HEK293 (cell line): Measurements from ENCODE around the gene TJP3.

Experiments
- CTCF ChIA-PET: fragments of 350-600 bp; formaldehyde crosslinking; extraction: SDS; loops from one replicate; lab custom pipeline; 2021; ENCODE audit warnings: antibody characterized with exemption; lab: Yijun Ruan, JAX
- POLR2A ChIA-PET: fragments of 300-600 bp; formaldehyde crosslinking; extraction: SDS; loops from one replicate; lab custom pipeline; 2020; ENCODE audit warnings: antibody characterized with exemption, inconsistent platforms; lab: Yijun Ruan, JAX
- H3K27ac ChIP-seq: fragments of 200-500 bp; sonication (Bioruptor generic); 2 replicates; pipeline ENCODE4 v1.5.1; 2014; ENCODE audit warnings: low read depth, low read length, control low read depth, inconsistent platforms; ENCODE audit errors: extremely low read depth
- H3K36me3 ChIP-seq, 2 experiments: fragments of 200-500 bp in 1 of 2; sonication (Bioruptor generic) in 1 of 2; 1 replicate in 1 of 2; 2 replicates in 1 of 2; pipeline ENCODE4 v1.5.1; 2014 to 2017; ENCODE audit warnings: inconsistent platforms in 2 of 2, low read length in 2 of 2; ENCODE audit not compliant: control insufficient read depth in 2 of 2, insufficient read depth in 1 of 2
- H3K4me1 ChIP-seq: fragments of 200-500 bp; sonication (Bioruptor generic); 2 replicates; pipeline ENCODE4 v1.5.1; 2014; ENCODE audit warnings: mild to moderate bottlenecking, low read length, inconsistent platforms; ENCODE audit not compliant: control insufficient read depth, insufficient read depth
- H3K4me3 ChIP-seq: 2 replicates; pipeline ENCODE4 v1.5.1; 2011; ENCODE audit warnings: low read depth, mild to moderate bottlenecking, control low read depth, low read length, moderate library complexity
- H3K9me3 ChIP-seq: fragments of 200-500 bp; sonication (Bioruptor generic); 2 replicates; pipeline ENCODE4 v1.5.1; 2014; ENCODE audit warnings: low read depth, low read length, inconsistent platforms; ENCODE audit not compliant: control insufficient read depth, insufficient read depth
- ATF2 ChIP-seq: fragments of 450-650 bp; formaldehyde crosslinking; IDR thresholded peaks from 2 replicates; pipeline ENCODE4 v1.5.1; 2016; ENCODE audit warnings: missing biosample characterization, missing genetic modification characterization, low read depth
- EGR2 ChIP-seq: fragments of 450-650 bp; formaldehyde crosslinking; IDR thresholded peaks from 2 replicates; pipeline ENCODE4 v1.5.1; 2016; ENCODE audit warnings: low read depth, missing biosample characterization, missing genetic modification characterization
- HOXC10 ChIP-seq: sonication (generic); formaldehyde crosslinking; IDR thresholded peaks from 2 replicates; pipeline ENCODE4 v1.8.1; 2023; ENCODE audit warnings: mild to moderate bottlenecking, missing genetic modification reagents
- HOXD13 ChIP-seq: sonication (generic); formaldehyde crosslinking; IDR thresholded peaks from 2 replicates; pipeline ENCODE4 v1.8.0; 2022; ENCODE audit warnings: missing genetic modification reagents, borderline replicate concordance
- PATZ1 ChIP-seq: fragments of 450-650 bp; formaldehyde crosslinking; IDR thresholded peaks from 2 replicates; pipeline ENCODE4 v1.5.1; 2016; ENCODE audit warnings: missing biosample characterization, missing genetic modification characterization
- SCRT2 ChIP-seq: fragments of 450-650 bp; formaldehyde crosslinking; IDR thresholded peaks from 2 replicates; pipeline ENCODE4 v1.5.1; 2016; ENCODE audit warnings: missing biosample characterization, missing genetic modification characterization
- ZBTB1 ChIP-seq: fragments of 450-650 bp; formaldehyde crosslinking; IDR thresholded peaks from 2 replicates; pipeline ENCODE4 v1.5.1; 2016; ENCODE audit warnings: missing biosample characterization, missing genetic modification characterization
- ZFP41 ChIP-seq: fragments of 450-650 bp; formaldehyde crosslinking; IDR thresholded peaks from 2 replicates; pipeline ENCODE4 v1.5.1; 2016; ENCODE audit warnings: missing biosample characterization, missing genetic modification characterization, borderline replicate concordance
- ZNF132 ChIP-seq: fragments of 450-650 bp; formaldehyde crosslinking; IDR thresholded peaks from 2 replicates; pipeline ENCODE4 v1.5.1; 2017; ENCODE audit warnings: missing biosample characterization, missing genetic modification characterization, borderline replicate concordance
- ZNF155 ChIP-seq: fragments of 450-650 bp; formaldehyde crosslinking; IDR thresholded peaks from 2 replicates; pipeline ENCODE4 v1.5.1; 2016; ENCODE audit warnings: missing biosample characterization, missing genetic modification characterization
- ZNF16 ChIP-seq: fragments of 450-650 bp; formaldehyde crosslinking; IDR thresholded peaks from 2 replicates; pipeline ENCODE4 v1.5.1; 2016; ENCODE audit warnings: low read depth, missing biosample characterization, missing genetic modification characterization
- ZNF19 ChIP-seq: fragments of 450-650 bp; formaldehyde crosslinking; IDR thresholded peaks from 2 replicates; pipeline ENCODE4; 2016; ENCODE audit warnings: missing biosample characterization, missing genetic modification characterization, low read depth
- ZNF280D ChIP-seq: fragments of 450-650 bp; formaldehyde crosslinking; IDR thresholded peaks from 2 replicates; pipeline ENCODE4 v1.5.1; 2016; ENCODE audit warnings: missing biosample characterization, missing genetic modification characterization
- ZNF302 ChIP-seq: fragments of 450-650 bp; formaldehyde crosslinking; IDR thresholded peaks from 2 replicates; pipeline ENCODE4 v1.5.1; 2016; ENCODE audit warnings: missing biosample characterization, missing genetic modification characterization, low read depth
- ZNF350 ChIP-seq: fragments of 450-650 bp; formaldehyde crosslinking; IDR thresholded peaks from 2 replicates; pipeline ENCODE4 v1.5.0; 2017; ENCODE audit warnings: missing biosample characterization, mild to moderate bottlenecking, missing genetic modification characterization
- ZNF514 ChIP-seq: fragments of 450-650 bp; formaldehyde crosslinking; IDR thresholded peaks from 2 replicates; pipeline ENCODE4 v1.5.1; 2016; ENCODE audit warnings: missing biosample characterization, missing genetic modification characterization
- ZNF701 ChIP-seq: fragments of 450-650 bp; formaldehyde crosslinking; IDR thresholded peaks from 2 replicates; pipeline ENCODE4 v1.5.1; 2016; ENCODE audit warnings: missing biosample characterization, missing genetic modification characterization
- ZNF768 ChIP-seq: fragments of 450-650 bp; formaldehyde crosslinking; IDR thresholded peaks from 2 replicates; pipeline ENCODE4 v1.5.1; 2018; ENCODE audit warnings: missing biosample characterization, mild to moderate bottlenecking, missing genetic modification characterization
- ZNF785 ChIP-seq: fragments of 450-650 bp; formaldehyde crosslinking; IDR thresholded peaks from 2 replicates; pipeline ENCODE4 v1.5.1; 2016; ENCODE audit warnings: missing biosample characterization, missing genetic modification characterization

TJP3 gene

GRCh38 chr19:3776479-3777040 is 68.4 kb downstream of the TJP3 start (continued):
- TF ChIP-seq ZNF132 (tag by site-specific recombination): no peak
- TF ChIP-seq, all 188 proteins: peak for 14

- Histone ChIP-seq H3K36me3 (no peaks in the 10 kb centered on the region), H3K27ac (no peak overlapping the region)
- POLR2A ChIA-PET: interaction anchor here (1.1 kb wide), 1 partner anchor 16 kb away, joined by 4 read pairs; the partner anchor contains the start of gene MRPL54
- TF ChIP-seq HOXC10 (CRISPR knock-in tag) (no peak), ZNF302 (tag by site-specific recombination) (no peak), ATF2 (tag by site-specific recombination) (no peak), ZBTB1 (tag by site-specific recombination) (no peak), ZNF19 (tag by site-specific recombination) (no peak), ZNF16 (no peak), ZNF785 (no peak), ZNF155 (tag by site-specific recombination) (no peak), ZNF768 (no peak), ZNF514 (tag by site-specific recombination) (no peak), SCRT2 (tag by site-specific recombination) (no peak), ZNF280D (no peak), ZNF350 (tag by site-specific recombination) (no peak), ZFP41 (tag by site-specific recombination) (no peak), ZNF701 (tag by site-specific recombination) (no peak), EGR2 (tag by site-specific recombination) (no peak), HOXD13 (CRISPR knock-in tag) (no peak), PATZ1 (no peak)
- TF ChIP-seq, all 188 proteins: peak for 0
- no peaks in the 10 kb centered on the region for H3K9me3 ChIP-seq
- no peak overlapping the region for H3K4me3 ChIP-seq
- CTCF ChIA-PET: no interaction called here
- H3K4me1 ChIP-seq: no peaks in the 10 kb centered on the region
Measured at GRCh38 chr19:3778104-3778867, 70.1 kb downstream of the TJP3 start.
